ENCODE results near the gene TMEM238. TPM values are rescaled to one million over a fixed set of nuclear protein-coding genes. Genes with fewer than 3 reads are reported as not detected.

Gene TMEM238
- total and polyA plus RNA-seq, 2 experiments from 2014 or later, result 0.97 TPM; not detected in 1

DNA sequence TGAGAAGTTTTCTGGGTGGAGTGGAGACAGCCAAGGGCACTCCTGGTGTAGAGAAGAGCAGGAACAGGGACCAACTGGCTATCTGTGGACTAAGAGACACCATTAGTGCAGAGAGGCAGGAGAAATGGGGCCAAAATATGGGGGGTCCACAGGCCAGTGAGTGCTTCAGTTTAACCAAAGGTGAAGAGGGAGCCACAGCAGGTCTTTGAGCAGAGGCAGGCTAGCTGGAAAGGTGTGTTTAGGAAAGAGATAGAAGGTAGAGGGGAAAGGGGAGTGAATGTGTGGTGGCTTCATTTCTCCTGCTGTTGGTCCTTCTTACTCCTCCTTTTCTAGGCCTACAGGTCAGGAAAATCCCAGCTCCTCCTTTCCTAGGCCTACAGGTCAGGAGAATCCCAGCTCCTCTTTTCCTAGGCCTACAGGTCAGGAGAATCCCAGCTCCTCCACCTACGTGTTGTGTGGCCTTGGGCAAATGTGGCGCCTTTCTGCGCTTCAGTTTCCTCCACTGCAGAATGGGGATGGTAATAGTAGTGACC lies 1.5 kb downstream of the TMEM238 start:
- in situ Hi-C loops (cut with MboI), result no loop called here
- Histone ChIP-seq H3K9ac (no peak overlapping the region), H3K9me3 (ENCODE audit: low read depth) (no peaks in the 10 kb centered on the region), H3K9me2 (ENCODE audit: insufficient read depth) (no peaks in the 10 kb centered on the region), H3K27me3 (replicated peaks; ENCODE audit: insufficient read depth) (no peaks in the 10 kb centered on the region), H3K4me2 (ENCODE audit: unreplicated experiment) (no peak overlapping the region), H3K4me1 (ENCODE audit: insufficient read depth) (peaks cover 18% of the 10 kb centered on the region), H4K20me1 (ENCODE audit: insufficient read depth) (peaks cover 9% of the 10 kb centered on the region; the same call in 1 of the 2 replicates), H2AFZ (no peak overlapping the region), H3K36me3 (ENCODE audit: low read depth) (peaks cover 9% of the 10 kb centered on the region; the same call in 1 of the 2 replicates), H3K79me2 (ENCODE audit: insufficient read depth) (peaks cover 18% of the 10 kb centered on the region), H3K4me3 (no peak overlapping the region), H3K27ac (no peak overlapping the region), H3F3A (ENCODE audit: insufficient read depth) (no peaks in the 10 kb centered on the region)
- TF ChIP-seq EZH2phosphoT487 (IDR thresholded peaks at IDR 0.05; ENCODE audit: insufficient read depth, low read depth) (no peak), EZH2 (IDR thresholded peaks at IDR 0.05; ENCODE audit: insufficient read depth, poor library complexity, severe bottlenecking) (no peak)
- DNase-seq, result no peak
- 100% methylated on average over 3 of the region's 3 CpGs for WGBS, 2 experiments (ENCODE audit: low coverage in 1 of 2, low lambda C conversion rate in 2 of 2, missing lambda C conversion rate in 2 of 2)

GRCh38 chr19:55382013-55382412 lies 2.1 kb downstream of the TMEM238 start:
- peaks cover 4% of the 10 kb centered on the region; the same call in 1 of the 2 replicates for H3K36me3 ChIP-seq (ENCODE audit: low read depth)
- no peak overlapping the region for H3K9ac ChIP-seq
- H3K9me3 ChIP-seq (ENCODE audit: low read depth), result no peaks in the 10 kb centered on the region
- no peak for DNase-seq
- H3K27me3 ChIP-seq (replicated peaks; ENCODE audit: insufficient read depth), result no peaks in the 10 kb centered on the region
- H3F3A ChIP-seq (ENCODE audit: insufficient read depth), result no peaks in the 10 kb centered on the region
- peaks cover 13% of the 10 kb centered on the region for H3K4me1 ChIP-seq (ENCODE audit: insufficient read depth)
- H3K79me2 ChIP-seq (ENCODE audit: insufficient read depth), result peaks cover 12% of the 10 kb centered on the region
- no peaks in the 10 kb centered on the region for H3K9me2 ChIP-seq (ENCODE audit: insufficient read depth)
- peaks cover 4% of the 10 kb centered on the region; the same call in 1 of the 2 replicates for H4K20me1 ChIP-seq (ENCODE audit: insufficient read depth)
- 93 to 96% methylated on average over 4 to 5 of the region's 5 CpGs for WGBS, 2 experiments (ENCODE audit: low coverage in 1 of 2, low lambda C conversion rate in 2 of 2, missing lambda C conversion rate in 2 of 2)
- no peak overlapping the region for H3K4me2 ChIP-seq (ENCODE audit: unreplicated experiment)
- H3K27ac ChIP-seq, result no peak overlapping the region
- H2AFZ ChIP-seq, result no peak overlapping the region
- H3K4me3 ChIP-seq, result no peak overlapping the region
- TF ChIP-seq EZH2 (IDR thresholded peaks at IDR 0.05; ENCODE audit: insufficient read depth, poor library complexity, severe bottlenecking) (no peak), EZH2phosphoT487 (IDR thresholded peaks at IDR 0.05; ENCODE audit: insufficient read depth, low read depth) (no peak)
- in situ Hi-C loops (cut with MboI), result no loop called here

DNA sequence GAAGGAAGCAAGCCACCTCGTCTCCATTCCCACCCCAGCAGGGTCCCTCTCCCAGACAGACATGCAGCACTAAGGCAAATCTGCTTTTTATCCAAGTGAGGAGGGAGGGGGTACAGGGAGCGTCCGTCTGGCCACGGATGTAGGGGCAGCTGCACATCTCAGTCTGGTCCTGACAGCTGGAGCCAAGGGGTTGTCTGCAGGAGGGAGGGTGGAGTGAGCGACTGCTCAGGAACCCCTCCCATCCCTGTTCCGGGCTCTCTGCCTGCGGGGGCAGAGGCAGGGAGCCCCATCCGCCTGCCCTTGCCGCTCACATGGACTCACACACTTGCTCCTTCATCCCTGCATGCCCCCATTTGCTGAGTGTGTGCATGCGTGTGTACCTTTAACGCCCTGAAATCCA lies 4.9 kb downstream of the TMEM238 start:
- Histone ChIP-seq H3K27me3 (replicated peaks; ENCODE audit: insufficient read depth) (no peaks in the 10 kb centered on the region), H3K9ac (no peak overlapping the region), H3F3A (ENCODE audit: insufficient read depth) (no peaks in the 10 kb centered on the region), H3K79me2 (ENCODE audit: insufficient read depth) (no peaks in the 10 kb centered on the region), H3K36me3 (ENCODE audit: low read depth) (no peaks in the 10 kb centered on the region), H3K9me2 (ENCODE audit: insufficient read depth) (no peaks in the 10 kb centered on the region), H3K4me1 (ENCODE audit: insufficient read depth) (peaks cover 9% of the 10 kb centered on the region), H2AFZ (no peak overlapping the region), H3K4me2 (ENCODE audit: unreplicated experiment) (no peak overlapping the region), H4K20me1 (ENCODE audit: insufficient read depth) (no peaks in the 10 kb centered on the region), H3K9me3 (ENCODE audit: low read depth) (no peaks in the 10 kb centered on the region), H3K27ac (no peak overlapping the region), H3K4me3 (no peak overlapping the region)
- DNase-seq, result no peak
- 66% methylated on average over 10 of the region's 11 CpGs for WGBS, 2 experiments (ENCODE audit: low coverage in 1 of 2, low lambda C conversion rate in 2 of 2, missing lambda C conversion rate in 2 of 2)
- TF ChIP-seq EZH2 (IDR thresholded peaks at IDR 0.05; ENCODE audit: insufficient read depth, poor library complexity, severe bottlenecking) (no peak), EZH2phosphoT487 (IDR thresholded peaks at IDR 0.05; ENCODE audit: insufficient read depth, low read depth) (no peak)
- in situ Hi-C loops (cut with MboI), result no loop called here

DNA sequence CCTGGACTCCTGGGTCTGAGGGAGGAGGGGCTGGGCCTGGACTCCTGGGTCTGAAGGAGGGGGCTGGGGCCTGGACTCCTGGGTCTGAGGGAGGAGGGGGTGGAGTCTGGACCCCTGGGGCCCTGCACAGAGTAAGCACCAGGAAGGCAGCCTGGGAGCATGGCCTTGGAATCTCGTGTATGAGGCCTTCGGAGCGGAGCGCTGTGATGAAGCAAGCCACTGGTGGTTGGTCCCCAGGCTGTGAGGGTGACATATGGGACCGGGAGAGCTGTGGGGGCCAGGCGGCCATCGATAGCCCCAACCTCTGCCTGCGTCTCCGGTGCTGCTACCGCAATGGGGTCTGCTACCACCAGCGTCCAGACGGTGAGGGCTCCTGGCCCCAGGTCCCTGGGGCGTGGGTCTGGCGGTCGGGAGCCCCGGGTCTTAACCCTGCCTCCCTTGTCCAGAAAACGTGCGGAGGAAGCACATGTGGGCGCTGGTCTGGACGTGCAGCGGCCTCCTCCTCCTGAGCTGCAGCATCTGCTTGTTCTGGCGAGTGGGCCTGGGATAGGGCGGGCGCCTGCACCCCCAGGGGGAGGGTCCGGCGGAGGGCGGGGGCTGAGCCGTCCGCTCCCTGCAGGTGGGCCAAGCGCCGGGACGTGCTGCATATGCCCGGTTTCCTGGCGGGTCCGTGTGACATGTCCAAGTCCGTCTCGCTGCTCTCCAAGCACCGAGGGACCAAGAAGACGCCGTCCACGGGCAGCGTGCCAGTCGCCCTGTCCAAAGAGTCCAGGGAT lies 6.5 kb downstream of the TMEM238 start:
- Histone ChIP-seq H3K4me3 (no peak overlapping the region), H3K4me2 (ENCODE audit: unreplicated experiment) (no peak overlapping the region), H3K27me3 (replicated peaks; ENCODE audit: insufficient read depth) (no peaks in the 10 kb centered on the region), H3K9me3 (ENCODE audit: low read depth) (no peaks in the 10 kb centered on the region), H3K36me3 (ENCODE audit: low read depth) (no peaks in the 10 kb centered on the region), H2AFZ (no peak overlapping the region), H3K27ac (no peak overlapping the region), H3F3A (ENCODE audit: insufficient read depth) (no peaks in the 10 kb centered on the region), H4K20me1 (ENCODE audit: insufficient read depth) (no peaks in the 10 kb centered on the region), H3K9ac (no peak overlapping the region), H3K79me2 (ENCODE audit: insufficient read depth) (no peaks in the 10 kb centered on the region), H3K9me2 (ENCODE audit: insufficient read depth) (no peaks in the 10 kb centered on the region), H3K4me1 (ENCODE audit: insufficient read depth) (peaks cover 20% of the 10 kb centered on the region)
- DNase-seq, result peak; percentile 30
- in situ Hi-C loops (cut with MboI), result no loop called here
- WGBS, 2 experiments (ENCODE audit: low coverage in 1 of 2, low lambda C conversion rate in 2 of 2, missing lambda C conversion rate in 2 of 2), result 17 to 18% methylated on average over 33 to 41 of the region's 43 CpGs
- no peak for TF ChIP-seq EZH2phosphoT487 (IDR thresholded peaks at IDR 0.05; ENCODE audit: insufficient read depth, low read depth)
- no peak for TF ChIP-seq EZH2 (IDR thresholded peaks at IDR 0.05; ENCODE audit: insufficient read depth, poor library complexity, severe bottlenecking)
